Bronchial epithelial cell (primary cell): ENCODE measurements around the gene TAMALIN. TPM values are rescaled to one million over a fixed set of nuclear protein-coding genes. Genes with fewer than 3 reads are reported as not detected.

Source experiments
- DNase-seq: peaks from one replicate; pipeline ENCODE4 v3.0.0-alpha.2; 2010; ENCODE audit warnings: low read depth
- FAIRE-seq: peaks from 2 replicates; lab custom pipeline; 2011; peaks lifted over from hg19 to GRCh38; lab: Jason Lieb, UNC
- H3K27me3 ChIP-seq: 2 replicates; pipeline ENCODE4 v1.5.1; 2011; ENCODE audit warnings: low read length; ENCODE audit not compliant: control insufficient read depth, insufficient read depth
- H3K36me3 ChIP-seq: 2 replicates; pipeline ENCODE4 v1.5.1; 2011; ENCODE audit warnings: low read length; ENCODE audit not compliant: control insufficient read depth, insufficient read depth
- H3K4me3 ChIP-seq: 2 replicates; pipeline ENCODE4 v1.5.1; 2011; ENCODE audit warnings: mild to moderate bottlenecking, low read depth, low read length, control low read depth
- total RNA-seq: library from RNA; depleted of rRNA; stranded (reverse); fragments of >200 nt; gene quantifications from 2 replicates; pipeline ENCODE4 v1.2.1, GENCODE V29; 2014
- TF ChIP-seq, protein P1 (sequence below): IDR thresholded peaks from 2 replicates; pipeline ENCODE4 v1.5.1; 2011; ENCODE audit warnings: mild to moderate bottlenecking, moderate library complexity, low read length, control low read depth, inconsistent platforms; ENCODE audit not compliant: insufficient read depth, severe bottlenecking

TAMALIN gene
- total RNA-seq, 1 donor from 2014 or later = not detected

DNA sequence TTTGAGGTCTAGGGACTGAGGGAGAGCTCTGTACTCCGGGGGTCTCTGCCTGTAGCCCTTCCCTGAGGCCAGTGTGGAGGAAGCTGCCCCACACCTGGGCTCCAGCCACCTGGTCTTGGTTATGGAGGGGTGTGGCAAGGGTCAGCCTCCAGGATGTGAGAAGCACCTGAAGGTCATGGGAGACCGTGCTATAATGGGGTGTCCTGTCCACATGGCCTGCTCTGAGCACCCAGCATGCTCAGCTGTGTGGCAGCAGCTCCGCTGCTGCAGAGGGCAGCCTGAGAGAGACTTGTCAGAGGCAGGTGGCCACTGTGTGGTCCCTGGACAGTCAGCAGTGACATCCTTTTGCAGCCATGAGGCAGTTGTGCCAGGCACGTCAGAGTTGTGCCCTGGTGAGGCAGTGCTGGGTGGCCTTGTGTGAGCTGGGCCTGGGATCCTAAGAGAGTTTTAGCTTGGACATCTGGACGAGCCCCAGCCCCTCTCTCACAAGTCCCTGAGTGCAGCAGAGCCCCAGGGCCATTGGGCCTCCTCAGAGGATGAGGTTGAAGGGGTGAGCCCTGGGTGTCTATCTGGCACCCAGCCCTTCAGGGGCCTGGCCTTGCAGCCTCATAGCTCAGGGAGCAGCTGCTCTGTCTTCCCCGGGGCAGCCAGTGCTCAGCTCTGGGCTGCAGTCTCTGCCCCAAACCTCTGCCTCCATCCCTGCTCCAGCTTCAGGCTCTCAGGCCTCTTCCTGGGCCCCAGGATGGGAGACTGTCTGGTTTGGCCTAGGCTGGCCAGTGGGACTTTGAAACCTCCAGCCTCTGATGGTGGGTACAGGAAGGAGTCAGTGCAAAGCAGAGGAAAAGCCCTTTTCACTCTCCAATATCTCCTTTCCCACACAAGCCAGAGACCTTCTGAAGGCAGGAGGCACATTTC is 55.7 kb downstream of the TAMALIN start:
- DNase-seq (no peak), FAIRE-seq (no peak)
- H3K27me3 ChIP-seq = no peaks in the 10 kb centered on the region
- TF ChIP-seq, protein P1, sequence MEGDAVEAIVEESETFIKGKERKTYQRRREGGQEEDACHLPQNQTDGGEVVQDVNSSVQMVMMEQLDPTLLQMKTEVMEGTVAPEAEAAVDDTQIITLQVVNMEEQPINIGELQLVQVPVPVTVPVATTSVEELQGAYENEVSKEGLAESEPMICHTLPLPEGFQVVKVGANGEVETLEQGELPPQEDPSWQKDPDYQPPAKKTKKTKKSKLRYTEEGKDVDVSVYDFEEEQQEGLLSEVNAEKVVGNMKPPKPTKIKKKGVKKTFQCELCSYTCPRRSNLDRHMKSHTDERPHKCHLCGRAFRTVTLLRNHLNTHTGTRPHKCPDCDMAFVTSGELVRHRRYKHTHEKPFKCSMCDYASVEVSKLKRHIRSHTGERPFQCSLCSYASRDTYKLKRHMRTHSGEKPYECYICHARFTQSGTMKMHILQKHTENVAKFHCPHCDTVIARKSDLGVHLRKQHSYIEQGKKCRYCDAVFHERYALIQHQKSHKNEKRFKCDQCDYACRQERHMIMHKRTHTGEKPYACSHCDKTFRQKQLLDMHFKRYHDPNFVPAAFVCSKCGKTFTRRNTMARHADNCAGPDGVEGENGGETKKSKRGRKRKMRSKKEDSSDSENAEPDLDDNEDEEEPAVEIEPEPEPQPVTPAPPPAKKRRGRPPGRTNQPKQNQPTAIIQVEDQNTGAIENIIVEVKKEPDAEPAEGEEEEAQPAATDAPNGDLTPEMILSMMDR = no peak
- H3K4me3 ChIP-seq = no peak overlapping the region
- H3K36me3 ChIP-seq = no peaks in the 10 kb centered on the region

DNA sequence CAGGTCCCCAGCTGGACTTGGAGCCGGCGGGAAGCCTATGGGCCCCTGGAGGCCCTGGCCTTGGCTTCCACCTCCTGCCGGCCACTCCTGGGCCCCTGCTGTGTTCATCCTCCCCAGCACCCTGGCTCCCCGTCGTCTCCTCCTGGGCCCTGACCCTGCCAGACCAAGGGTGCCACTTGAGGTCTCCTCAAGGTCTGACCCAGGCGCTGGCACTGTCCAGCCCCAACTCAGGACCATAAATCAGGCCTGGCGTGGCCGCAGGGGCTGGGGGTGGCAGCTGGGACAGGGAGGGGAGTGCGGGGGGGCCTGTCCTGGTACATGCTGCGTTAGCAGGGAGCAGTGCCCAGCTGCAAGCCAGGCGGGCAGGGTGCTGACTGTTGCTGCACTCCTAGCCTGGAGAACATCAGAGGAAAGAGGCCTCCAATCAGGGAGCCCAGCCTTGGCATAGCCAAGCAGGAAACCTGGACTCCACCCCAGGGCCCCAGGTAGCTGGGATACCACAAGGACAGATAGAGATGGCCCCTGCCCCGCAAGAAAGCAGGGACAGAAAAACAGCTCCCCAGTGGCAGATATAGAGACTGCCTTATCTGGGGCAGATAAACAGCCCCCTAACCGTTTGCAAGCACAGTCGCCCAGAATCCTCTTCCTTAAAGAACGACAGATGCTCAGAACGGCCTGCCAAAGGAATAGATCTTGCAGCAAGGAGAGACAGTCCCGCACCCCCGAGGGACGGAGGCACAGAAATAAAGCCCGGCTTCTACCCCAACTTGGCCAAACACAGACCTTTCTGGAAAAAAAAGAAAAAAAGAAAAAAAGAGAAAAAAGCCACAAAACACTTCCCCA is 56.6 kb downstream of the TAMALIN start:
- DNase-seq = no peak
- Histone ChIP-seq H3K27me3 (no peaks in the 10 kb centered on the region), H3K36me3 (no peaks in the 10 kb centered on the region), H3K4me3 (no peak overlapping the region)
- TF ChIP-seq, protein P1 = no peak
- no peak for FAIRE-seq

DNA sequence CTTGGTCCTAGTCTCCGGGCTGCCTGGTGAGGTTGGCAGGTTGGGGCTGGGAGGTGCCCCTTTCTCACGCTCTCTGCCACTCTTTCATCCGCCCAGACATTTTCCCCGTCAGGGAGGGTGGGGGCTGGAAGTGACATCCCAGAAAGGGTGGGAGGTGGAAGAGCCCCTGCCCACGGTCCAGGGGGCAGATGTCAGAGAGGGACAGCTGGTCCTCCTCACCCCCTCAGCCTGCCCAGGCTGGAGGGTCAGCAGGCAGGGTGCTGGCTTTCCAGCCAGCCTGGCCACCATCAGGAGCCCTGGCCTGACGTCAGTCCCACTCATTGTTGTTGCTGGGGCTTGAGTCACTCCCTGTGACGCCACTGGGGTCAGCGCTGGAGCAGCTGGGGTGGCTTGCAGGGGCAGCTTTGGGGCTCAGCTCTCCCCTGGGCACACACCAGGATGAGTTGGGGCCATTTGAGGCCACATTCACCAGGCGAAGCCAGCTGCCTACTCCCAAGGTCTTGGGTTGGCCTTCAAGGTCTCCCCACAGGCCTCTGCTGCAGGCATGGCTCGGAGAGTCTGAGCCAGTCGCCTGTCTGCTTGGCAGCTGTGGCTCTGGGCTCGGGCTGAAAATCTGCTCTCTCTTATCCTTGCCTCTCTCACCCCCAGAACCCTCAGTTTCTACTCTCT is 57.4 kb downstream of the TAMALIN start:
- TF ChIP-seq, protein P1 = no peak
- Histone ChIP-seq H3K4me3 (no peak overlapping the region), H3K27me3 (no peaks in the 10 kb centered on the region), H3K36me3 (no peaks in the 10 kb centered on the region)
- FAIRE-seq (no peak), DNase-seq (peak; percentile 28)

Other genes starting within 250 kb of the TAMALIN start
- not detected in 2 replicates for gene FIGNL2, start 158.2 kb upstream of the TAMALIN start, total RNA-seq
- gene ANKRD33, start 118.8 kb upstream of the TAMALIN start, total RNA-seq = not detected in 2 replicates
- under 0.01 TPM in 1 of 2 replicates, not detected in the other for gene ACVRL1, start 99.4 kb upstream of the TAMALIN start, total RNA-seq
- gene ACVR1B, start 55.2 kb upstream of the TAMALIN start, total RNA-seq = 12.1 and 15.6 TPM in 2 replicates
- 0.38 and 0.79 TPM in 2 replicates for gene NR4A1, start 44.5 kb downstream of the TAMALIN start, total RNA-seq
- 153 and 181 TPM in 2 replicates for gene ATG101, start 63.0 kb downstream of the TAMALIN start, total RNA-seq
- gene SMIM41, start 72.8 kb downstream of the TAMALIN start, total RNA-seq = 0.13 and 0.26 TPM in 2 replicates
- 14.7 and 66.4 TPM in 2 replicates for gene KRT80, start 185.1 kb downstream of the TAMALIN start, total RNA-seq
- 532 and 895 TPM in 2 replicates for gene KRT7, start 226.3 kb downstream of the TAMALIN start, total RNA-seq